ENCODE data around the gene LRRC49.

Gene LRRC49

DNA sequence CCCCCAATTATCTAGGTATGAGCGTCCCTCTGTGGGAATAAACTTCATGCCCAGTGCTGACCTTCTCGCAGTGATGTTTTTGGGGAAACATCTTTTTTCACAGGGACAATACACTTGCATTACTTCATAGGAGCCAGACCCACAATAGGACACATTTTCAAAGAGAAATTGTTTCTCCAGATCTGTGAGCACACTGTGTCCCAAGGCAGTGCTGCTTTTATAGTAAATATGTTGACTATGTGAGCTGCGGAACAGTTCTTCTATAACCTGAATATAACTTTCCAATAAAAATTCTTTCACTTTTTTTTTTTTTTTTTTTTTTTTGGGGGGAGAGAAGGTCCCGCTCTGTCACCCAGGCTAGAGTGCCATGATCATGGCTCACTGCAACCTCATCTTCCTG, 205.3 kb downstream of the LRRC49 start:
- no peak for DNase-seq

DNA sequence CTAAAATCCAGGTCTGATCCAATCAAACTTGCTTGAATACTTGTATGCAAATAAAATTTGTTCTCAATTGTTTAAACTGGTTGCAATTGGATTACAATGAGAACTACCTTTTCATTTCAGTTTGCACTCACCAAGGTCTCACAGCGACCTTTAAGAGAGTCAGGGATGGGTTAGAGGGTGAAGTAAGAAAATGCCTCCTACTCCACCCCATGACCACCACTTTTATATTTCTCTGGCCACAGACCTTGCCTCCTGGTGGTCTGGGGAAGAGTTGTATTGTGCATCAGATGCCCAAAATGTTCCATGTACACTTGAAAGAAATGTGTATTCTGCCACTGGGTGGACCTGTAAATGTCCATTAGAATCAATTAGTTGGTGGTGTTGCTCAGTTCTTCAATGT, 206.3 kb downstream of the LRRC49 start:
- DNase-seq: no peak
